ENCODE results near the gene DEAF1.

DNA sequence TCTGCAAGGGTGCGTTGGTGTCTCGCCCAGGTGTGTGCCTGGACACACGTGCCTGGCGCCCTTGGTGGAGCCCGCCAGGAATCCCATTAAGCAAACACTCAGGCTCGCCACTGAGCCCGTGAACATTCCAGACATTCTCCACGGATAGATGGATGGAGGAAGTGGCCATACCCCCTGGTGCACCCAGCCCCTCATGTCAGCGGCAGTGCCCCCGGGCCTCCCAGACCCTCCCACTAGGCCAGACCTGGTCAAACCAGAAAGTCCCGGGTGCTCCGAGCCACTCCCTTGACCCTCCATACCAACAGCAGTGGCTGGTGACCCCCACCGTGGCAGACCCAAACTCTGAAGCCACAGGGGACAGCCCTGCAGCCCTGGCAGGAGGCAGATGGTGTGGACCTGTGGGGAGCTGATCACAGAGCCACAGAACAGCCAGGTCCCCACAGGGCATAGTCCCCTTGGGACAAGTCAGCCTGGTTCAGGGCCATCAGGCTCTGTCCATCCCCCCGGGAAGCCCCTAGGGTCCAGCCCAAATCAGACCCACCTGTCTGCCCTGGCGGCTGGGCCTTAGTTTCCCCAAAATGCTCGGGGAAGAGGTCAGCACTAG lies 12.9 kb upstream of the DEAF1 start:
- no peak for TF ChIP-seq TAF1 (IDR thresholded peaks at IDR 0.05; ENCODE audit: control insufficient read depth, extremely low read depth, insufficient read depth, low read length, severe bottlenecking)
- no peak for TF ChIP-seq MAZ (CRISPR knock-in tag; conservative IDR thresholded peaks at IDR 0.05 in 1 of 2, IDR thresholded peaks at IDR 0.05 in 1 of 2)
- TF ChIP-seq, protein P1, sequence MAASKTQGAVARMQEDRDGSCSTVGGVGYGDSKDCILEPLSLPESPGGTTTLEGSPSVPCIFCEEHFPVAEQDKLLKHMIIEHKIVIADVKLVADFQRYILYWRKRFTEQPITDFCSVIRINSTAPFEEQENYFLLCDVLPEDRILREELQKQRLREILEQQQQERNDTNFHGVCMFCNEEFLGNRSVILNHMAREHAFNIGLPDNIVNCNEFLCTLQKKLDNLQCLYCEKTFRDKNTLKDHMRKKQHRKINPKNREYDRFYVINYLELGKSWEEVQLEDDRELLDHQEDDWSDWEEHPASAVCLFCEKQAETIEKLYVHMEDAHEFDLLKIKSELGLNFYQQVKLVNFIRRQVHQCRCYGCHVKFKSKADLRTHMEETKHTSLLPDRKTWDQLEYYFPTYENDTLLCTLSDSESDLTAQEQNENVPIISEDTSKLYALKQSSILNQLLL (CRISPR knock-in tag; IDR thresholded peaks at IDR 0.05; ENCODE audit: borderline replicate concordance) = no peak
- TF ChIP-seq ZNF143 (CRISPR knock-in tag; IDR thresholded peaks at IDR 0.05) = no peak
- TF ChIP-seq MCM7 (IDR thresholded peaks at IDR 0.05) = no peak
